HG03039 (cell line): Measurements from ENCODE around the gene MYOM1.

Experiments
- ATAC-seq: cut with Tn5 transposase; IDR thresholded peaks from one replicate; pipeline ENCODE4 v1.9.1; 2021; ENCODE audit warnings: mild to moderate bottlenecking, moderate library complexity; ENCODE audit not compliant: unreplicated experiment

Gene MYOM1

DNA sequence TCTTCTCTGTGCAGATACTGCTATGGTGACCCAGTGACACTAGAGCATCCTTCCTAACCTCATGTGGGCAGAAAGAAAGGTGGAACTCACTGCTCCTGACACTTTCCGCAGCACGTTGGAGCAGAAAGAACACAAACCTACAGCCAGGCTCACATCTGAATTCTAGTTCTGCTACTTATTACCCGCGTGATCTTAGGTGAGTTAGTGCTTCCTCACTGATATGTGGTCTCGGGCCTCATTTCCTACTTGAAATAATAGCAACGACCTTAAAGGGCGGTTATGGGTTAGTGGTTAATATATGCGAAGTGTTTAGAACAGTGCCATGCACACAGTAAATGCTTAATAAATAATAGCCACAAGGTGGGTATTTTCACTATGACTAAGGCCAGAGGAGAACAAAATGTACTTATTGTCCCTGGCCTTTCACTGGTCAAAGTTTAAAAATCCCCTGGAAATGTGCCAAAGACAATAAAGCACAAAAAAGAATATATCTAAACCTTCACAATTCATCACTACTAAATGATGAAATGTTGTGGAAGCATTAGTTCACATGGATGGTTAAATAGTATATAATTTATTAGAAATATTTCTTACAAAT is 66.6 kb downstream of the MYOM1 start:
- no peak for ATAC-seq

DNA sequence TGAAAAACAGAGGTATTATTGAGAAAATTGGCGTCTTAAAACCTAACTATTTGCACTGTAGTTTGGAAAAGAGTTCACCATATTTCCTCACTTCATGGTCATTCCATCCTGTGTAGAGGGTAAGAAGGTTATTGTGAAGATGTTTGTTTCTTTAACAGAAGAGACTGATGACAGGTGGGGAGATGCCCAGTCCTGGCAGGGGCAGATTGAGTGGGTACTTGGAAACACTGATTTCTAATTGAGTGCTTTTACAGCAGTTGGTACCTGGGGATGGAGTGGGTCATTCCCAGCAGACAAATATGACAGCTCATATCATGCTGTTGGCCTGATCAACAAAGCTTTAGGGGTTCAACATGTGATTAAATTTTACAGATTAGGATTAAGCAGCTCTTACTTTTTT is 67.5 kb downstream of the MYOM1 start:
- no peak for ATAC-seq

DNA sequence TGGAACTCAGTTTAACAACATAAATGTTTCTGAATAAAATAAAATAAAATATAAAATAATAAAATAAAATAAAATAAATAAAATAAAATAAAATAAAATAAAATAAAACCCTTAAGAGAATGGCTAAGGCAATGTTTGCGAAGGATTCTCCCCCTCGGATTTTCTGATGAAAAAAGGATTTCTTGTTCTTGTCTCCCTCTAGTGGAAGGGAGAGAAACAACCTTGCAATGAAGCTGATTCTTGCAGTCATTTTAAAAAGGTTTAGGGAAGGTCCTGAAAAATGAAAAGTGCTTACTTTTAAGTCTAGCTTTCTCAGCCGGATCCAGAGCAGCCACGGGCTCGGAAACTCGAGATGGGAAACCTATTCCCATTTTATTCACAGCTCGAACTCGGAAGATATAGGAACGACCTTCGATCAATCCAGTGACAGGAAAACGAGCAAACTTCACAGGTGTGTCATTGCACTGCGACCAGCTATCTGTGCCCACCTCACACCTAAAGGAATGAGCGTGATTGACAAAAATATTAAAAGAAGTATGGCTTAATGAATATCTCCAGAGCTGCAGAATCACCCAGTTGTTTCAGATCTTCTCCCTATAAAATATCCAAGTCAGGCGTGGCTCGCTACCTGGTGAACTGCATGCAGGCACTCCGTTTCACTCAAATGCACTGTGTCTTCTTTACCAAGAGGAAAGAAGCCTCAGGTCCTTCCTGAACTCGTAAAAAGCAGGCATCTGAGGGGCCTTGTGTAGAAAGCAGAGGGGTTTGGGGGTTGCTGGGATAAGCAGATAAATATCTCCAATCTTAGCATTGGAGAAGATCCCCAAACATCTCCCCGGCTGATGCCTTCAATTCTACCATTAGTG is 68.1 kb downstream of the MYOM1 start:
- no peak for ATAC-seq

- ATAC-seq = no peak
Observed at GRCh38 chr18:3150688-3151087, 69.1 kb downstream of the MYOM1 start.

DNA sequence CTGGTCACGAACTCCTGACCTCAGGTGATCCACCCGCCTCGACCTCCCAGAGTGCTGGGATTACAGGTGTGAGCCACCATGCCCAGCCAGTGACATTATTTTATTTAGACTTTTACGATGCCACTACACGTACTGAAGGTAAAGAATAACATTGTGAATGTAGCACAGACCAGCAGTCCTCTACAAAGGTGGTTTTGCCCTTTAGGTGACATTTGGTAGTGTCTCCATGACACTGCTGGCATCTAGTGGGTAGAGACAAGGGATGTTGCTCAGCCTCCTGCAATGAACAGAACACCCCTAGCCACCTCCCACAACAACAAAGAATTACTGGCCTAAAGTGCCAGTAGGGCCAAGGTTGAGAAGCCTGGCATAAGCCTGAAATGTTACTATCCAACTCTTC is 69.5 kb downstream of the MYOM1 start:
- ATAC-seq = no peak

DNA sequence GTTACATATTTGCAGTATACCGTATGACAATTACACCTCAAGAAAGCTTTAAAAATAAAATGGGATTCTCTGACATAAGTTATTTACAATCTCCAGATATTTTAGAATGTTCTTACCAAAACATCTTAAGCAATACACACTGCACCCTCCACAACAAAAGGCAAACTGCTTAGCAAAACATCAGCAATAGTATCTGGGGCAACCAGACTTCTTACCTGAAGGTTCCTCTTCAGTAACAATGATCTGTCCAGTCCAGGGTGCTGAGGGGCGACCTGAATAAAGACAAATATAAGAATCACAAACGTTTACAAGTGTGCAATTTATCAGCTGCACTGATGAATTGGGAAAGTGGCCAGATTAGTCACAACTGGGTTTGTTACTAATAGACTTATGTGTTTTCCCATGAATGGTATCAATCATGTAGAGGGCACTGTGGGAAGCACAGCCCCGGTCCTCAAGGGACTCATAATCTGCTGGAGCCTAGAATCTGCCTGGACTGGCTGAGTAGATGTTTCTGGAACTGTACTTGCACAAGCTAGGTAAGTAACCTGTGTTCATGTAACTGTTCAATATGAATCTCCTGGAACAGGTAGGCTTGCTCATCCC is 70.7 kb downstream of the MYOM1 start:
- ATAC-seq = no peak

DNA sequence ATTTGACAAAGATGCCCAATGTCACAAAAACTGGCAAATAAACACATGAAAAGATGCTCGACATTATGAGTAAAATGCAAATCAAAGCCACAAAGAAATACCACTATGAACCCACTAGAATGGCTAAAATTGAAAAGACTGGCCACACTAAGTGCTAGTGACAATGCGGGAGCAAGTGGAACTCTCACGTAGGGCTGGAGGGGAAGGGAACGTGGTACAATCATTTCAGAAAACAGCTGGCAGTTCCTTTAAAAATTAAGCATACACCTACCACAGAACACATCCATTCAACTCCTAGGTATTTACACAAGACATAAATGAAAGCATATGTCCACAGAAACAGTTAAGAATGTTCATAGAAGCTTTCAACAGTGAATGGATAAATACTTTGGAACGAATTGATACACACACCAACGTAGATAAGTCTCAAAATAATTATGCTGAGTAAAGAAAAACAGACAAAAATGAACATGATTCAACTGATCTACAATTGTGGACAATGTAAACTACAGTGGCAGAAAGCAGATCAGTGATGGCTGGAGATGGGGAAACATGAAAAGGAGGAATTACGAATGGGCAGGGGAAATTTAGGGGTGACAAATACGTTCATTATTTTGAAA is 71.7 kb downstream of the MYOM1 start:
- ATAC-seq = no peak

DNA sequence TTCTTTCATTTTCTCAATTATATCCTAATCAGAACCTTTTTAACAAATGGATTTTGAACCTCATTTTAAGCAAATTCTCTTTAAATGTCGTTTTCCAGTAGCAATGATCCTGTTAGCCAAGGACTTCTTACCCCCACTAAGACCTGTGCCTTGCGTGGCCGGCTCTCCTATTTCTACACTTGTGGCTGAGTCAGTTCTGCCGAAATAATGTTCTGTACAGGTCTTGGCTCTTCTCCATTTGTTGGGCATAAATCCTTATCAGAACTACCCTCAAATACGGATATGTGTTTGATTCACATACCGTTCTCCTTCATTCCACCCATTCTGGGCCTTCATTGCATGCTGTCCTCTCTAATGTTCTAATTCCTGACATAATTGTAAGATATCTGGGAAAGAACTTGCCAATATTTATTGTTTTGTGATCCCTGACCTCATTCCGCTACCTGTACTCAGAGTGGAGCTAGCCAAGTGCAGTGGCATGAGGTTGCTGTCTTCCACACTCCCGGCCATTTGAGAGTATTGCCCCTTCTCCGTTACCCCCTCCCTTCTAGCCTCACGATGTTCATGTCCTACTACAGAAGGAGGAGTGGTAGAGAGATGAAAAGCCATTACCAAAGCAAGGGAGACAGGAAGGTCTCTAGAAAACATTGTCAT is 78.7 kb downstream of the MYOM1 start:
- no peak for ATAC-seq

GRCh38 chr18:3140342-3140741 is 79.4 kb downstream of the MYOM1 start:
- ATAC-seq = no peak

DNA sequence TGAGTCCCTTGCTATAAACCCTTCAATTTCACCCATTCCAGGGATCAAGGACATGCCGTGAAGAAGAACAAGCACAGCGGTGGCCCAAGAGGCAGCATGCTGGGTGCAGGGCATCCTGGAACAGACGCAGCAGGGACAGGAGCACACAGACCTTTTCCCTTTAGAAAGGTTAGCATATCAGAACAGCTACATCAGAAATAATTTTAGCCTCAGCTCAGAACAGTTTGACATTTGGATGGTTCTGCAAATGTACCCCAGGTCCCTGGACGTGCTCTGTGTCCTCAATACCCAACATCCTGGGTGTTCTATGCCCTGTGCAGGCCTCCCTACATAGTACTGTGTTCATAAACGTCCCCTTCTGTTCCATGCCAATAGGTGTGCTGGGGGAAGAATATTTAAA is 80.4 kb downstream of the MYOM1 start:
- no peak for ATAC-seq

GRCh38 chr18:3138274-3138975 is 81.3 kb downstream of the MYOM1 start:
- ATAC-seq = no peak

DNA sequence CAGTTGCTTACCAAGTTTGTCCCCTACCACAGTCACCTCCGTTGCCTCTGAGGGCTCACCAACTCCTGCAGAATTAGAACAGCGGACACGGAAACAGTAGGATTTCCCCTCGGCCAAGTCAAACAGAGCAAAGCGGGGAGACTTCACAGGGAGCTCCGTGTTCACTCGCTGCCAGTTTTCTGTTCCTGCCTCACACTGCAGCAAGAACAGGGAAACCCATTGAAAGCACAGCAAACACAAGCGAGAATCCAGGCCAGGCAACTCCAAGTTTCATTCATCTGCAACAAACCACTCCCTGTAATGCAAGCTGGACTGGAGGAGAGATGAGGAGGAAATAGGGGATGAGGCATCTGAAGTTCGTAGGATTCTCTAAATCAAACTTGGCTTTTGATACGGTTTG is 84.2 kb downstream of the MYOM1 start:
- ATAC-seq = no peak

GRCh38 chr18:3132700-3133099 is 87.1 kb downstream of the MYOM1 start:
- ATAC-seq = no peak

DNA sequence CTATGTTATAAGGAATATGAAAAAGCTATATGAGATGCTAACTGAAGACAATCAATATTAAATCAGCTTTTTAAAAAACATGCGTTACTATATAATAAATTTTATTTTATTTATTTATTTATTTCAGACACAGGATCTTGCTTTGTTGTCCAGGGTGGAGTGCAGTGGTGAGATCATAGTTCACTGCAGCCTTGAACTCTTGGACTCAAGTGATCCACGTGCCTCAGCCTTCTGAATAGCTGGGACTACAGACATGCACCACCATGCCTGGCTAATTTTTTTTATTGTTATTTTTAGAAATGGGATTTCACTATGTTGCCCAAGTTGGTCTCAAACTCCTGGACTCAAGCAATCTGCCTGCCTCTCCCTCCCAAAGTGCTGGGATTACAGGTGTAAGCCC is 89.4 kb downstream of the MYOM1 start:
- ATAC-seq = no peak

GRCh38 chr18:3129053-3129864 is 90.5 kb downstream of the MYOM1 start:
- peak; percentile 97 for ATAC-seq

DNA sequence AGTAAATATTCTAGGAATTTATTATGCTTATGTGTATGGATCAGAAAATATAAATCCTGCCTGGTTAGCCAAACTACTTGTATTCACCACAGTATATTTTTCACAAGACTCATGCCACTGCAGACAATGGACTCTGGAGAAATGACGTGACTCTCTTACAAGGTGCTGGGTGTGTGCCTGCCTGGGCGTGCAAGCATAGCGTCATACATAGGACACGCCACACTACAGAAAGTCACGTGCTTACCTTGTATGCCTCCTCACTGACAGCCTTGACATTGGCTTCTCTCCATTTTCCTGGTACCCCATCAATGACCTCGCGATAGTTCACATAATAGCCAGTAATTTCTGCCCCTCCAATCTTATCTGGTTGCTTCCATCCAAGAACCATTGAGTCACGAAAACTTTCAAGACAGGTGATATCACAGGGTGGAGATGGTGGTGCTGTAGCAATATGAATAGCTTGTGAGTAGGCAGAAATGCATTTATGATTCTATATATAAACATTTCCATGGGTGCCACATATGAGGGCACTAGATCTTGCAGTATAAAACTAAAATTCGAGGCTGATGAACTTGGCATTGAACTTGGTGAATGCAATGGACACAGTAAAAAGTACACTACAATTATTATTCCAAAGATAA is 93.2 kb downstream of the MYOM1 start:
- no peak for ATAC-seq

- ATAC-seq = no peak
Observed at GRCh38 chr18:3124822-3125221, 94.9 kb downstream of the MYOM1 start.

GRCh38 chr18:3122851-3123250 is 96.9 kb downstream of the MYOM1 start:
- no peak for ATAC-seq

DNA sequence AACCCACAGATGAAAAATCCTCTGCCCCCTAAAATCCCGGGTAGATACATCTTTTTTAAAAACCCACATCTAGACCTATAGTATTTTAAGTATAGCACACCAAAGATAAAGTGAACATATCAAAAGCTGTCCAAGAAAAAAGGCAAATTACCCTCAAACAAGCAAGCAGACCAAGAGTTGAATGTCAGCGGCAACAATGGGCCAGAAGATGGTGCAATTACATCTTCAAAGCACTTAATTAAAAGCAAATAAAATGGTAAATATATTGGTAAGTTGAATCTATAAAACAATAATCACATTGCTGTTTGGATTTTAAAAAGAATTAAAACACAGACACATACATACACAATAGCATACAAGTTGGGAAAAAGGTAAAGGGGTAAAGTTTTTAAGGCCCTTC is 98.5 kb downstream of the MYOM1 start:
- no peak for ATAC-seq
